Adrenal gland (tissue), 12 donors: ENCODE measurements around the gene PAX6. TPM values are rescaled to one million over a fixed set of nuclear protein-coding genes. Genes with fewer than 3 reads are reported as not detected.

Source experiments
- DNase-seq, 7 donors: peaks; one replicate each; pipeline ENCODE4 v3.0.0-alpha.2; 2019 to 2020
- H3K27ac ChIP-seq, 5 donors: fragments of 200-600 bp; sonication (generic) in 4 of 5; 1 replicate in 3 of 5; 2 replicates in 2 of 5; pipeline versions ENCODE4 v1.5.1 to v1.8.0; 2016 to 2020; ENCODE audit warnings: mild to moderate bottlenecking in 1 of 5
- H3K27me3 ChIP-seq: fragments of 200-600 bp; 2 replicates; pipeline ENCODE4 v1.8.0; 2021
- H3K36me3 ChIP-seq, 2 donors: fragments of 200-600 bp; replicated peaks in 1 of 2; 1 replicate in 1 of 2; 2 replicates in 1 of 2; pipeline versions ENCODE4 v1.5.1 to v1.8.0; 2018 to 2022
- H3K4me1 ChIP-seq, 2 donors: fragments of 200-600 bp; replicated peaks in 1 of 2; 1 replicate in 1 of 2; 2 replicates in 1 of 2; pipeline versions ENCODE4 v1.5.1 to v1.8.0; 2018 to 2021
- H3K4me3 ChIP-seq, 4 donors: fragments of 200-600 bp; sonication (generic) in 3 of 4; one replicate each; pipeline ENCODE4 v1.5.1; 2016 to 2018
- H3K9me3 ChIP-seq, 3 donors: fragments of 200-600 bp; sonication (generic) in 1 of 3; replicated peaks in 1 of 3; 1 replicate in 2 of 3; 2 replicates in 1 of 3; pipeline versions ENCODE4 v1.5.1 to v1.8.0; 2016 to 2021
- CTCF ChIP-seq, 6 experiments: fragments of 450-650 bp in 4 of 6; fragments of 200-600 bp in 2 of 6; sonication (generic) in 1 of 6; IDR thresholded peaks; 1 replicate in 5 of 6; 2 replicates in 1 of 6; pipeline versions ENCODE4 v1.5.1 to v1.8.0; 2016 to 2021; ENCODE audit warnings: antibody characterized with exemption in 6 of 6, mild to moderate bottlenecking in 2 of 6, moderate library complexity in 1 of 6
- POLR2A ChIP-seq, 2 donors: fragments of 450-650 bp; IDR thresholded peaks; one replicate each; pipeline ENCODE4 v1.6.1; 2017; ENCODE audit warnings: antibody characterized with exemption in 2 of 2, mild to moderate bottlenecking in 2 of 2, moderate library complexity in 1 of 2
- WGBS, 4 donors: extraction: QIAGEN DNeasy Blood & Tissue Kit in 2 of 4; methylation state at CpG; one replicate each; pipeline versions ENCODE4 v1.1.5 to v1.1.7; 2013 to 2017; 5-methylcytosine and 5-hydroxymethylcytosine counted together
- intact Hi-C, 2 donors: fragments of 100-400 bp; cut with DNase I; formaldehyde crosslinking; loops; one replicate each; pipeline versions ENCODE4 v1.14.1 to v1.15.0; 2022 to 2023
- polyA plus RNA-seq, 3 donors: library from polyadenylated mRNA; stranded (reverse); fragments of 200-250 nt in 2 of 3; fragments of 350-450 nt in 1 of 3; fragmentation: Illumina TruSeq in 1 of 3; extraction: RNeasy Lipid Tissue Mini Kit (QIAGEN cat#74804) in 1 of 3; gene quantifications; one replicate each; pipeline ENCODE4 v1.2.3, GENCODE V29; 2013 to 2014
- total RNA-seq, 9 donors: library from RNA; depleted of rRNA in 4 of 9; stranded (reverse); fragments of >200 nt in 4 of 9; fragments of 120-200 nt in 1 of 9; fragmentation: NEBNext Ultra II Directional in 1 of 9; extraction: Animal tissue kit (Norgen Biotek cat#: 25700) in 1 of 9; gene quantifications; one replicate each; pipeline versions ENCODE4 v1.1.0 to v1.2.4, GENCODE V29; 2013 to 2023
- donor health status: healthy with polysubstance abuse.
- donor health status: Bipolar disorder and iron deficiency.
- donor health status: DM: yes; HTN: yes; CAD: no.
- donor health status: DM: no; HTN: no; CAD: no.
- donor health status: DM: no; HTN: no; CAD: no.
- donor health status: DM: yes; HTN: yes; CAD: no.

PAX6 gene
- total and polyA plus RNA-seq, 12 donors = 0.08 to 3.7 (median 0.35) TPM; not detected in 3

DNA sequence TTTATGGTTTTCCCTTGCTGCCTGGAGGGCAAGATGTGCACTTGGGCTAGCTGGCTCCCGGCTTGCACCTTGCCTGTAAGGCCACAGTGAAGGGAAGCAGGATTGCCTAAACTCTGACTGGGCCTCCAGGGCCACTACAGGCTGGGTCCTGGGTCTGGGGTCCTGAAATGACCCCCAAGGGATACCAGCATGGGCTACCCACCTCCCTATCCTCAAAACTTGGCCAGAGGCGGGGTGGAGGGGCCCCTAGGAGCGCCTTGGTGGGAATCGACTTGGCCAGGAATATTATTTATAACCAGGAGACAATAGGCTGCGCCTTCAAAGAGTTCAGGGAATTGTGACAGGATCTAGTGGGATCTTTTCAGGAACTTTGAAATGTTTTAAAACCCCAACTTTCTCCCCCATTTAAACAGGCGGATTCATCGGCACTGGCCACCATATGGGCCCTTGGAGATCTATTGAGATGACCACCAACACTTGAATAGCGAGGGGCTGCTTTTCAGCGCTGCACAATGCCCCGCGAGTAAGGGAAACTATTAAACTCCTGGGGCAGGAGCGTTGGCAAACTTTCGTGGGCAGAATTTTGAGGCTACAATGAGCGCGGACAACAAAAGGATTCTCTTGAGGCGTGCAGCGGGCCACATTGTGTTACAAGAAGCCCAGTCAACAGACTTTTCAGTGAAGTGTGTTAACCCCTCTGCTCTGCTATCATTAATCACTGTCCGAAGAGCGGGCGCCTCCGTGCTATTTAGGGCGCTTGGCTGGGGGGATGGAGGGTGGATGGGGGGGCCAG, 15.2 kb downstream of the PAX6 start:
- TF ChIP-seq CTCF (IDR thresholded peaks at IDR 0.05) = no peak
- TF ChIP-seq POLR2A (IDR thresholded peaks at IDR 0.05) = no peak
- Histone ChIP-seq H3K4me3 (no peak overlapping the region), H3K9me3 (no peaks in the 10 kb centered on the region), H3K27ac (no peak overlapping the region), H3K27me3 (peaks cover 38% of the 10 kb centered on the region), H3K4me1 (peaks cover 0 to 16% of the 10 kb centered on the region in 2 donors), H3K36me3 (no peaks in the 10 kb centered on the region)
- WGBS, 4 donors = 69 to 74% (median 73%) methylated on average over 22 of the region's 22 CpGs
- no peak for DNase-seq
- intact Hi-C loops = no loop called here

- H3K4me3 ChIP-seq = no peak overlapping the region
- H3K9me3 ChIP-seq = no peaks in the 10 kb centered on the region
- intact Hi-C loops = no loop called here
- no peak overlapping the region for H3K27ac ChIP-seq
- peaks cover 0 to 12% of the 10 kb centered on the region in 2 donors for H3K4me1 ChIP-seq
- no peaks in the 10 kb centered on the region for H3K36me3 ChIP-seq
- no peak for DNase-seq
- 77 to 85% (median 78%) methylated on average over 4 of the region's 4 CpGs for WGBS, 4 donors
- TF ChIP-seq POLR2A (IDR thresholded peaks at IDR 0.05) (no peak), CTCF (IDR thresholded peaks at IDR 0.05) (no peak)
- peaks cover 25% of the 10 kb centered on the region for H3K27me3 ChIP-seq
These were observed 16.6 kb downstream of the PAX6 start for GRCh38 chr11:31794548-31794947.

DNA sequence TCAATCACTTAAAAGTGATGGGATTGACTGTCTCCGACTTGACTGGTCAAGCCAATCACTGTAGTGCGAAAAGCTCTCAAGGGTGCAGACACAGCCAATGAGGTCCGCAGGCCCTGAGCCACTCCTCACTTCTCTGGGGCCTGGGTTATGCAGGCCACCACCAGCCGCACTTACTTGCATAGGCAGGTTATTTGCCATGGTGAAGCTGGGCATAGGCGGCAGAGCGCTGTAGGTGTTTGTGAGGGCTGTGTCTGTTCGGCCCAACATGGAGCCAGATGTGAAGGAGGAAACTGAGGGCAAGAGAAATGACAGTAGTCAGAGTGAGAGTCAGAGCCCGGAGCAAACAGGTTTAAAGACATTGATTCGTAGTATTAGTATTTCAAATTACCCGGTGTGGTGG, 17.9 kb downstream of the PAX6 start:
- Histone ChIP-seq H3K36me3 (no peaks in the 10 kb centered on the region), H3K27ac (no peak overlapping the region), H3K4me3 (no peak overlapping the region), H3K27me3 (peaks cover 12% of the 10 kb centered on the region), H3K4me1 (no peaks in the 10 kb centered on the region), H3K9me3 (no peaks in the 10 kb centered on the region)
- 93 to 96% (median 95%) methylated on average over 9 to 10 of the region's 10 CpGs for WGBS, 4 donors
- no peak for DNase-seq
- intact Hi-C loops = no loop called here
- no peak for TF ChIP-seq CTCF (IDR thresholded peaks at IDR 0.05)

GRCh38 chr11:31792456-31792855, 18.7 kb downstream of the PAX6 start:
- no peak for DNase-seq
- 87 to 96% (median 91%) methylated on average over 2 of the region's 2 CpGs for WGBS, 4 donors
- Histone ChIP-seq H3K27ac (no peak overlapping the region), H3K27me3 (peaks cover 8% of the 10 kb centered on the region), H3K4me1 (no peaks in the 10 kb centered on the region), H3K4me3 (no peak overlapping the region), H3K9me3 (no peaks in the 10 kb centered on the region), H3K36me3 (no peaks in the 10 kb centered on the region)
- no peak for TF ChIP-seq CTCF (IDR thresholded peaks at IDR 0.05)
- TF ChIP-seq POLR2A (IDR thresholded peaks at IDR 0.05) = no peak
- intact Hi-C loops = no loop called here
